ENCODE results near the gene SORCS2. TPM values are rescaled to one million over a fixed set of nuclear protein-coding genes. Genes with fewer than 3 reads are reported as not detected.

SORCS2 gene
- polyA plus RNA-seq, 1 donor (not counting 4 experiments of a cell fraction or from before 2014, with no cell fraction given), result 0.09 TPM

DNA sequence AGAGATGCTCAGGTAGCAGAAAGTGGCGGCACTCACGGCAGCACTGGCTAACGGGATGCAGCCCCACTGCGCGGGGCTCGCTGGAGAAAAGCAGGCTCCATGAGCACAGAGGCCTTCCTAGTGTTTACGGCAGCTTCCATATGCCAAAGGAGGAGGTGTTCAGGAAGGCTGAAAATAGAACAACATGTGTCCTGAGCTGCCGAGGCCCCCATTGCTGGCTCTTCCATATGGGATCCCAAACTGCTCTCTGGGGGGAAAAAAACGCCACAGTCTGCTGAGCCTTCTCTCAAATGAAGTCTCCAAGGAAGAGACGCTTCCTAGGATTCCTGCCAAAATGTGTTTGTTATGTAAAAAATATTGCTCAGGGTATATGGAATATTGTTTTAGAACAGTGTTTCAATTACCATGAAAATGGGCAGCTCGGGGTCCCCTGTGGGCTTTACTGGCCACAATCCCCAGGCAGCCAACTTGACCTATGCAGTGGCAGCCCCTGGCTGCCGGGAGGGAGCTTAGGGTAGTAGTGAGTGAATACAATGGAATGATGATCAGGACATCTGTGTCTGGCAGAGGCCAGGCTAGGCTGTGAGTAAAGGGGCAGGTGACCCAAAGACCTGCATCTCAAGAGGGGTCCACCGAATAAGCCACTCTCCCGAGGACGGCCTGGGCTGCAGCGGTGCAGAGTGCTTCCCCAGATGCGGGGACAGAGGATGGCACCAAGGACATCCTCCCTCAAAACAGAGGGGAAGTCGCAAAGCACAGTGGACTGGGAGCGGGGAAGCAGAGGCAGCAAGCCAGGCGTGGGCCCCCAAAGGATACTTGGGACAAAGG is 577.3 kb downstream of the SORCS2 start:
- dilution Hi-C loops (cut with MboI; ENCODE audit: extremely low pct_ligation_motif_present, low sequenced_read_pairs), result no loop called here
- H3K9ac ChIP-seq (ENCODE audit: control insufficient read depth, extremely low read depth, insufficient read depth, low read length), result no peak overlapping the region
- H4K20me1 ChIP-seq (ENCODE audit: control insufficient read depth, extremely low read depth, insufficient read depth, low read length), result peaks cover 2% of the 10 kb centered on the region
- H3K9me1 ChIP-seq (ENCODE audit: control insufficient read depth, extremely low read depth, insufficient read depth, low read length), result no peaks in the 10 kb centered on the region
- no peak overlapping the region for H3K4me3 ChIP-seq (ENCODE audit: control insufficient read depth in 2 of 3, extremely low read depth in 1 of 3, insufficient read depth in 2 of 3, low read depth in 1 of 3, low read length in 3 of 3)
- H2AFZ ChIP-seq (ENCODE audit: control insufficient read depth, low read length), result no peak overlapping the region
- peaks cover 25 to 42% of the 10 kb centered on the region in 2 experiments for H3K36me3 ChIP-seq (ENCODE audit: control insufficient read depth in 2 of 2, extremely low read depth in 1 of 2, insufficient read depth in 2 of 2, low read length in 2 of 2)
- no peak overlapping the region for H3K27ac ChIP-seq (ENCODE audit: control insufficient read depth, insufficient read depth, low read length)
- TF ChIP-seq CTCF (optimal IDR thresholded peaks at IDR 0.05 in 1 of 3, IDR thresholded peaks at IDR 0.05 in 1 of 3, conservative IDR thresholded peaks at IDR 0.05 in 1 of 3; ENCODE audit: extremely low read depth in 1 of 3, insufficient read depth in 2 of 3, low read length in 3 of 3) (no peak), EZH2 (IDR thresholded peaks at IDR 0.05; ENCODE audit: low read length) (no peak)
- H3K9me3 ChIP-seq (ENCODE audit: control insufficient read depth, low read depth, low read length), result no peaks in the 10 kb centered on the region
- no peaks in the 10 kb centered on the region for H3K27me3 ChIP-seq (ENCODE audit: control insufficient read depth, extremely low read depth, insufficient read depth, low read length)
- FAIRE-seq, result no peak
- DNase-seq (ENCODE audit: low read depth, low spot score), result no peak
- H3K4me2 ChIP-seq (ENCODE audit: control insufficient read depth, extremely low read depth, insufficient read depth, low read depth, low read length), result no peak overlapping the region
- no peaks in the 10 kb centered on the region for H3K79me2 ChIP-seq (ENCODE audit: control insufficient read depth, insufficient read depth, low read length)
- no peaks in the 10 kb centered on the region for H3K4me1 ChIP-seq (ENCODE audit: control insufficient read depth, extremely low read depth, insufficient read depth, low read length)

DNA sequence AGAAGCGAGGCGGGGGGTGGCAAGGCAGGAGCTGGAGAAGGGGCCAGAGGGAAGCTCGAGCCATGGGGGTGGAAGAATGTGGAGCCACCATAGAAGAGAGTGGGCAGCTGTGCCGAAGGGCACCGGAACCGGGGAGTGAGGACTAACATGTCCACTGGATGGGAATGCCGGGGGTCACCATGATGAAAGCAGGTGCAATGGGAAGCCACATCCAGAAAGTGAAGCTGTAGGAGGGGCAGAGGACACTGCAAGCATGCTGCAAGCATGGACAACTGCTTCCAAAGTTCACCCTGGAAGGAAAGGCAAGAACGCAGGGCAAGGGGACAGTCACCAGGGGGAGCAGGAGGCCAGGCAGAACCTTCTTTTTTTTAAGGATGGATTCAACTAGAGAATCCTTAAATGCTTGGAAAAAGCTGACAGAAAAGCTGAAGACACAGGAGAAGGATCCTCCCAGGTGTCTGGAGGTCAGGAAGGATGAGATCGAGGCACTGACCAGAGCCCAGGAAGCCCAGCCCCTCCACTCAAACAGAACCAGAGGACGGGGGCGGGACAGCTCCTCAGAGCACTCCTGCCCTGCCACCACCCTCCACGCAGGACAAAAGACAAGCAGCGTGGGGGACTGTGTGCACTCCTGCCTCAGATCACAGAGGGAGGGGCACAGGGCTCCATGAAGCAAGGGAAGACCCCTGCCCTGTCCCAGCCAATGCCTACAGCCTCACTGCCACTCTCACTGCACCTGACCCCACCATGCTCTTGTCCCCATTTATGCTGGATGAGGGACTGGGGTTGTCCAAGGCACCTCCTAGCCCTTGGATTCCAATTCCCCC is 578.1 kb downstream of the SORCS2 start:
- H2AFZ ChIP-seq (ENCODE audit: control insufficient read depth, low read length), result no peak overlapping the region
- no peaks in the 10 kb centered on the region for H3K79me2 ChIP-seq (ENCODE audit: control insufficient read depth, insufficient read depth, low read length)
- dilution Hi-C loops (cut with MboI; ENCODE audit: extremely low pct_ligation_motif_present, low sequenced_read_pairs), result no loop called here

More for the DNA sequence above, 578.1 kb downstream of the SORCS2 start:
- Histone ChIP-seq H4K20me1 (ENCODE audit: control insufficient read depth, extremely low read depth, insufficient read depth, low read length) (peaks cover 2% of the 10 kb centered on the region), H3K9me3 (ENCODE audit: control insufficient read depth, low read depth, low read length) (no peaks in the 10 kb centered on the region), H3K9me1 (ENCODE audit: control insufficient read depth, extremely low read depth, insufficient read depth, low read length) (no peaks in the 10 kb centered on the region), H3K9ac (ENCODE audit: control insufficient read depth, extremely low read depth, insufficient read depth, low read length) (no peak overlapping the region), H3K27ac (ENCODE audit: control insufficient read depth, insufficient read depth, low read length) (no peak overlapping the region), H3K4me3 (ENCODE audit: control insufficient read depth in 2 of 3, extremely low read depth in 1 of 3, insufficient read depth in 2 of 3, low read depth in 1 of 3, low read length in 3 of 3) (no peak overlapping the region), H3K4me2 (ENCODE audit: control insufficient read depth, extremely low read depth, insufficient read depth, low read depth, low read length) (no peak overlapping the region), H3K36me3 (ENCODE audit: control insufficient read depth in 2 of 2, extremely low read depth in 1 of 2, insufficient read depth in 2 of 2, low read length in 2 of 2) (peaks cover 26 to 40% of the 10 kb centered on the region in 2 experiments), H3K4me1 (ENCODE audit: control insufficient read depth, extremely low read depth, insufficient read depth, low read length) (no peaks in the 10 kb centered on the region), H3K27me3 (ENCODE audit: control insufficient read depth, extremely low read depth, insufficient read depth, low read length) (no peaks in the 10 kb centered on the region)
- FAIRE-seq, result no peak
- no peak for DNase-seq (ENCODE audit: low read depth, low spot score)
- TF ChIP-seq EZH2 (IDR thresholded peaks at IDR 0.05; ENCODE audit: low read length) (no peak), CTCF (optimal IDR thresholded peaks at IDR 0.05 in 1 of 3, IDR thresholded peaks at IDR 0.05 in 1 of 3, conservative IDR thresholded peaks at IDR 0.05 in 1 of 3; ENCODE audit: extremely low read depth in 1 of 3, insufficient read depth in 2 of 3, low read length in 3 of 3) (peak in 2 of 3 experiments; percentile 45 to 58)

All from keratinocyte (primary cell).